Colonic mucosa (tissue), 4 donors: ENCODE measurements around the gene PLEKHH2. TPM values are rescaled to one million over a fixed set of nuclear protein-coding genes. Genes with fewer than 3 reads are reported as not detected.

Source experiments
- DNase-seq: peaks from one replicate; pipeline ENCODE4 v3.0.0-alpha.2; 2020
- H3K27ac ChIP-seq: fragments of 200-600 bp; one replicate; pipeline ENCODE4 v1.8.0; 2021
- H3K27me3 ChIP-seq: fragments of 200-600 bp; one replicate; pipeline ENCODE4 v1.8.0; 2021
- H3K36me3 ChIP-seq: fragments of 200-600 bp; one replicate; pipeline ENCODE4 v1.8.0; 2021
- H3K4me1 ChIP-seq: fragments of 200-600 bp; one replicate; pipeline ENCODE4 v1.8.0; 2021; ENCODE audit warnings: mild to moderate bottlenecking
- H3K4me3 ChIP-seq: fragments of 200-600 bp; one replicate; pipeline ENCODE4 v1.8.0; 2021
- H3K9ac ChIP-seq, 2 donors: one replicate each; pipeline ENCODE4 v1.7.0; 2013; ENCODE audit warnings: control low read depth in 2 of 2, low read depth in 2 of 2, low read length in 2 of 2
- H3K9me3 ChIP-seq: fragments of 200-600 bp; one replicate; pipeline ENCODE4 v1.8.0; 2021
- CTCF ChIP-seq: fragments of 200-600 bp; IDR thresholded peaks from one replicate; pipeline ENCODE4 v1.8.0; 2022; ENCODE audit warnings: antibody characterized with exemption, mild to moderate bottlenecking
- intact Hi-C: fragments of 100-400 bp; cut with DNase I; formaldehyde crosslinking; loops from one replicate; pipeline ENCODE4 v1.14.1; 2022
- total RNA-seq, 2 donors: library from RNA; stranded (reverse); fragmentation: NEBNext Ultra II Directional in 1 of 2; extraction: Animal tissue kit (Norgen Biotek cat#: 25700) in 1 of 2; gene quantifications; one replicate each; pipeline ENCODE4 v1.2.1, GENCODE V29; 2021
- donor health status: healthy.
- donor health status: DM: no; HTN: no; CAD: no.
- donor health status: DM: no; HTN: no; CAD: no.

The PLEKHH2 gene
- total RNA-seq, 2 donors from 2014 or later = 1.6 to 5.5 TPM

GRCh38 chr2:43810452-43810851 is 173.4 kb downstream of the PLEKHH2 start:
- no peaks in the 10 kb centered on the region for H3K9me3 ChIP-seq
- H3K4me3 ChIP-seq = no peak overlapping the region
- intact Hi-C loops = no loop called here
- no peak overlapping the region for H3K27ac ChIP-seq
- TF ChIP-seq CTCF = no peak
- H3K9ac ChIP-seq = no peak overlapping the region
- H3K27me3 ChIP-seq = no peaks in the 10 kb centered on the region
- H3K4me1 ChIP-seq = no peaks in the 10 kb centered on the region
- DNase-seq = no peak
- H3K36me3 ChIP-seq = no peaks in the 10 kb centered on the region

- no peaks in the 10 kb centered on the region for H3K9me3 ChIP-seq
- TF ChIP-seq CTCF = no peak
- no peaks in the 10 kb centered on the region for H3K4me1 ChIP-seq
- no peak overlapping the region for H3K4me3 ChIP-seq
- no peak overlapping the region for H3K9ac ChIP-seq
- H3K27ac ChIP-seq = no peak overlapping the region
- no peaks in the 10 kb centered on the region for H3K27me3 ChIP-seq
- H3K36me3 ChIP-seq = no peaks in the 10 kb centered on the region
- no peak for DNase-seq
- intact Hi-C loops = no loop called here
These were observed 173.8 kb downstream of the PLEKHH2 start for GRCh38 chr2:43810888-43811287.

GRCh38 chr2:43812006-43812405 is 174.9 kb downstream of the PLEKHH2 start:
- H3K36me3 ChIP-seq = no peaks in the 10 kb centered on the region
- H3K9me3 ChIP-seq = no peaks in the 10 kb centered on the region

GRCh38 chr2:43812947-43813346 is 175.9 kb downstream of the PLEKHH2 start:
- Histone ChIP-seq H3K4me3 (no peak overlapping the region), H3K9me3 (no peaks in the 10 kb centered on the region), H3K36me3 (no peaks in the 10 kb centered on the region), H3K9ac (no peak overlapping the region), H3K4me1 (no peaks in the 10 kb centered on the region), H3K27ac (no peak overlapping the region), H3K27me3 (no peaks in the 10 kb centered on the region)
- intact Hi-C loops = no loop called here
- no peak for DNase-seq
- no peak for TF ChIP-seq CTCF

More at GRCh38 chr2:43812006-43812405, 174.9 kb downstream of the PLEKHH2 start:
- DNase-seq = no peak
- intact Hi-C loops = no loop called here
- no peak for TF ChIP-seq CTCF
- Histone ChIP-seq H3K27me3 (no peaks in the 10 kb centered on the region), H3K4me3 (no peak overlapping the region), H3K27ac (no peak overlapping the region), H3K9ac (no peak overlapping the region), H3K4me1 (no peaks in the 10 kb centered on the region)

- Histone ChIP-seq H3K9ac (no peak overlapping the region), H3K4me3 (no peak overlapping the region), H3K9me3 (no peaks in the 10 kb centered on the region), H3K36me3 (no peaks in the 10 kb centered on the region), H3K27me3 (no peaks in the 10 kb centered on the region), H3K27ac (no peak overlapping the region), H3K4me1 (no peaks in the 10 kb centered on the region)
- DNase-seq = no peak
- TF ChIP-seq CTCF = no peak
- intact Hi-C loops = no loop called here
These were observed 177.7 kb downstream of the PLEKHH2 start for GRCh38 chr2:43814711-43815110.

Other genes starting within 250 kb of the PLEKHH2 start
- 10 to 100 TPM; 14.6 to 31.4 TPM for gene THADA, start 41.2 kb upstream of the PLEKHH2 start, total RNA-seq
- gene C1GALT1C1L, start 39.2 kb downstream of the PLEKHH2 start, total RNA-seq = under 1 TPM; 0.22 to 0.27 TPM
- gene DYNC2LI1, start 136.8 kb downstream of the PLEKHH2 start, total RNA-seq = 10 to 100 TPM in 1 of 2 donors, 1 to 10 TPM in 1; 8.1 to 17.2 TPM
- gene ABCG5, start 201.6 kb downstream of the PLEKHH2 start, total RNA-seq = under 1 TPM in 1 of 2 donors, not detected in 1; 0.29 TPM
- gene ABCG8, start 201.7 kb downstream of the PLEKHH2 start, total RNA-seq = under 1 TPM; 0.12 to 0.48 TPM